ENCODE results near the gene MCCD1.
A peak's percentile ranks its signal among the peaks of the same experiment; 100 is the strongest.

MCCD1 gene

DNA sequence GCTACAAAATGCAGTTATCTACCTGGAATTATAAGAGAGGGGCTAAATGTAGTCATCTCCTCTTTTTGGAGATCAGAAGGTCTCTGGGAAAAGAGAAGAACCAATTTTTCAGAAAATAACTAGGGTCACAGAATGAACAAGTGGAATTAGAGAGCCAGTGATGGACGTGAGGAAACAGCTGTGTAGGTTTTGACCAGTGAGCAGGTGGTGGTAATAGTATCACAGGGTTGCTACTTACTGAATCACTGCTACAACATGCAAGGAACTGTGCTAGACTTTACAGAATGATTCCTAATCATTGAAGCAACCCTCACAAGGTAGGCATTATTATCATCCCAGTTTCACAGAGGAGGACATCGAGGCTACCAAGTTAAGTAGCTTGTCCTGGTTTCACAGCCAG is 15.9 kb downstream of the MCCD1 start:
- DNase-seq = no peak

GRCh38 chr6:31545291-31545690 is 16.5 kb downstream of the MCCD1 start:
- no peak for DNase-seq

GRCh38 chr6:31546339-31546957 is 17.7 kb downstream of the MCCD1 start, which contains the start of gene ATP6V1G2:
Gene ATP6V1G2 (minus strand): TSS chr6:31546608. CDS start chr6:31546559, 49 bp downstream.
- DNase-seq = peak; percentile 80 to 85

GRCh38 chr6:31546958-31547726 is 18.4 kb downstream of the MCCD1 start, which contains the start of gene NFKBIL1:
Gene NFKBIL1 (plus strand): TSS chr6:31547608. CDS start chr6:31547695, 87 bp downstream.
- peak; percentile 86 to 89 for DNase-seq

DNA sequence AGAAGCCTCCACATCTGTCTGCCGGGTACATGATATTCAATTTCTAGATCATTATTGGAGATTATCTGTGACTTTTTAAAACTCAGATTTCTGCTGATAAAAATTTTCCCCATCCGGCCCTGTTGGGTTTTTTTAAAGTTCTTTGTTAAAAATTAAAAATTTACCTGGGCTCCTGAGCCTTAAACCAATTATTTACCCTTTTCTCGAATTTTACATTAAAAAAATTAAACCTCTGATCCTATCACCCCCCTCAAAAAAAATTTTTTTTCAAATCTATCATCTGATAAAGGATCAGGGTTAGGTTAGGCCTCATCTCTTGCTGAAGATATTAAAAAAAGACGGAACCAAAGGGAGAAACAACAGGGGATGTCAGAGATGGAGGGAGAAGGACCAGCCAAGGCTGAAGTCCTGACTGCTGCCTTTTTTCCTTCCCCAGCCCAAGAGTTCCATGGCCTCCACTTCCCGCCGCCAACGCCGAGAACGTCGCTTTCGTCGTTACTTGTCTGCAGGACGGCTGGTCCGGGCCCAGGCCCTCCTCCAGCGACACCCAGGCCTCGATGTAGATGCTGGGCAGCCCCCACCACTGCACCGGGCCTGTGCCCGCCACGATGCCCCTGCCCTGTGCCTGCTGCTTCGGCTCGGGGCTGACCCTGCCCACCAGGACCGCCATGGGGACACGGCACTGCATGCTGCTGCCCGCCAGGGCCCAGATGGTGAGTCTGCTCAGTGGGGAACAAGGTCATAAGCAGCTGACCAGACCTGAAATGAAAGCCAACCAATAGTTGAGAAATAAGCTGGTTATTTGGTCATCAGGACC is 19.2 kb downstream of the MCCD1 start:
- no peak for DNase-seq

GRCh38 chr6:31548544-31548873 is 19.7 kb downstream of the MCCD1 start:
- DNase-seq = no peak

GRCh38 chr6:31551371-31551770 is 22.6 kb downstream of the MCCD1 start:
- peak; percentile 67 to 70 for DNase-seq

- no peak for DNase-seq
These were observed 27.5 kb downstream of the MCCD1 start for GRCh38 chr6:31556307-31556706.

GRCh38 chr6:31557443-31558317 is 28.9 kb downstream of the MCCD1 start:
- no peak for DNase-seq

DNA sequence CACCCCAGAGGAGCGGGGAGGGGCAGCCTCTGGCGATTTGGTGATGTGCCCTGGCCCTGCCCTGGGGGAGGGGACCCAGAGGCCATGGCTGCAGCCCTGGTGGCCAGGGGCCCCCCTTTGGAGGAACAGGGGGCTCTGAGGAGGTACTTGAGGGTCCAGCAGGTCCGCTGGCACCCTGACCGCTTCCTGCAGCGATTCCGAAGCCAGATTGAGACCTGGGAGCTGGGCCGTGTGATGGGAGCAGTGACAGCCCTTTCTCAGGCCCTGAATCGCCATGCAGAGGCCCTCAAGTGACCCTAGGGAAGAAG is 29.5 kb downstream of the MCCD1 start:
- DNase-seq = no peak

GRCh38 chr6:31558631-31559500 is 30.1 kb downstream of the MCCD1 start:
- DNase-seq = peak; percentile 72 to 81

GRCh38 chr6:31559606-31559957 is 30.8 kb downstream of the MCCD1 start:
- DNase-seq = no peak

DNA sequence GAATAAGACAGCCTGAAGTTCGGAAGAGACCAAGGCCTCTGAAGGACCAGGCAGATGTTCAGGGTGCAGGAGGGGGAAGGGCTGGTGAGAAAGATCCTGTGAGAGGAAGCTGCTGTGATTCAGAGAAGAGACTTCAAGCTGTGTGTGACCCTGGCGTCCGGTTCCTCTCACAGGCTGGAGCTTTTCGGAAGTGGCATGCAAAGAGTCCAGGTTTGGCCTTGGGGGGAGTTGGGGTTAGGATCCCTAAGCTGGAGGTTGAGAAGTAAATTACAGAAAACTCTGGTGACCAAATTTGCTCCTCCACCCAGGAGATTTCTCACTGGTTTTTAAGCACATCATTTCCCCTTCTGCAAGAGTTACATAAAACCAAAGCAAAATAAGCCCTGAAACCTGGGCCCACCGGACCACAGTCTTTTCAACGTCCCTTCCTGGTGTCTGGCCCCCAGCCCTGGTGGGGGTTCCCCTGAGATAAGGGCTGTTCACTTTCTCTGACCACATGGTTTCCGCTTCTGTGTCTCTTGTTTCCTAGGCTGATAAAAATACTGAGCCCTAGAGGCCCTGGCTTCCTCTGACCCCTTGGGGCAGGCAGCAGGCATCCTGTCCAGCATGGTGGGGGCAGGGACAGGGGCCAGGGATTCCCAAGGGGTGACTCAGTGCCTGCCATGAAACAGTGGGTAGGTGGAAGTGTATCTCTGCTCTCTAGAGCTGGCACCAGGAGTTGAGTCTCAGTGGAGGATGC is 31.4 kb downstream of the MCCD1 start:
- DNase-seq = peak; percentile 44 to 57

GRCh38 chr6:31560697-31561058 is 31.9 kb downstream of the MCCD1 start:
- no peak for DNase-seq

GRCh38 chr6:31567531-31568370 is 39.0 kb downstream of the MCCD1 start:
- DNase-seq = no peak

DNA sequence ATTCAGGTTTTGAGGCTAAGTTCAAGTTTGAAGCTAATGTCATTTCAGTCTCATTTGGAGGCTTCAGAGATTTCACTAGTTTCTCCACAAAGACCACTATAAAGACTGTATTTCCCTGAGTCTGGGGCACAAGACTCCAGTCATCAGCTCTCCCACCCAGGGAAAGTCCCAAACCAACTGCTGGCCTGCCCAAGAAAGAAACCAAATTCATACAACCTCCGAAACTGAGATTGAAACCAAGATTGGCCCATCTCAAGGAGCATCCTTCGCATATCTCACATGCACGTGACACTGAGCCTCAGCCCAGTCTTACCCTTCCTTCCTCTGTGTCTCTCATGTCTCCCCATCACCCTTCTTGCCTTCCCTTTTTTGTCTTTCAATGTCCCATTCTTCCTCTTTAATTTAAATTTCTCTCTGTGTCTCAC is 39.8 kb downstream of the MCCD1 start:
- peak; percentile 68 to 71 for DNase-seq

DNA sequence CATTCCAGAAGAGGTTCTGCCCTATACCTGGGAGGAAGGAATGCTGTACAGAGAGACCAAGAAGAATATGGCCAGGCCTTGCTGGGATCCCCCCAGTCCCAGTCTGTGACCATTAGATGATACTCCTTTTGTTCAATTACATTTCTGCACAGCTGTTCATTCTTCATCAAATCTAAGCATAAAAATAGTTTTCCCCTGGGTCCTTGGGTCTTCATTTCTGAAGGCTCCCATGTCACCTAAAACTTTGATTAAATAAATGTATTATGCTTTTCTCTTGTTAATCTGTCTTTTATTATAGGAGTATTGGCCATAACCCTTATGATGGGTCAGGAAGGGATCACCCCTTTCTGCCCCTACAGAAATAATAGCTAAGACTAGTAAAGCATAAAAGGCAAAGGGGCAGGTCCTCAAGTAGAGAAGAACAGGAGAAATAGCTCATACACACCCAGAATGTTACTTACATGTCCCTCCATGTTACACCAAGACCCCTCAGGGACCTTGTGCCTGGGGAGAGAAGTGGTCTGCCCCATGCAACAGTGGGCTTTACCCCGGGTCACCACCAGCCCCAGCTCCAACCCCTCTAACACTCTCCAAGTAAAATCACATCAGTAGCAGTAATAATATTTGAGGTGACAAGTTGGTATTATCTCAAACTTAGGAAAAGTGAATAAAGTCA is 41.2 kb downstream of the MCCD1 start:
- no peak for DNase-seq

DNA sequence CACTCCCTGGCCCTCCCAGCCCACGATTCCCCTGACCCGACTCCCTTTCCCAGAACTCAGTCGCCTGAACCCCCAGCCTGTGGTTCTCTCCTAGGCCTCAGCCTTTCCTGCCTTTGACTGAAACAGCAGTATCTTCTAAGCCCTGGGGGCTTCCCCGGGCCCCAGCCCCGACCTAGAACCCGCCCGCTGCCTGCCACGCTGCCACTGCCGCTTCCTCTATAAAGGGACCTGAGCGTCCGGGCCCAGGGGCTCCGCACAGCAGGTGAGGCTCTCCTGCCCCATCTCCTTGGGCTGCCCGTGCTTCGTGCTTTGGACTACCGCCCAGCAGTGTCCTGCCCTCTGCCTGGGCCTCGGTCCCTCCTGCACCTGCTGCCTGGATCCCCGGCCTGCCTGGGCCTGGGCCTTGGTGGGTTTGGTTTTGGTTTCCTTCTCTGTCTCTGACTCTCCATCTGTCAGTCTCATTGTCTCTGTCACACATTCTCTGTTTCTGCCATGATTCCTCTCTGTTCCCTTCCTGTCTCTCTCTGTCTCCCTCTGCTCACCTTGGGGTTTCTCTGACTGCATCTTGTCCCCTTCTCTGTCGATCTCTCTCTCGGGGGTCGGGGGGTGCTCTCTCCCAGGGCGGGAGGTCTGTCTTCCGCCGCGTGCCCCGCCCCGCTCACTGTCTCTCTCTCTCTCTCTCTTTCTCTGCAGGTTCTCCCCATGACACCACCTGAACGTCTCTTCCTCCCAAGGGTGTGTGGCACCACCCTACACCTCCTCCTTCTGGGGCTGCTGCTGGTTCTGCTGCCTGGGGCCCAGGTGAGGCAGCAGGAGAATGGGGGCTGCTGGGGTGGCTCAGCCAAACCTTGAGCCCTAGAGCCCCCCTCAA is 43.5 kb downstream of the MCCD1 start, which contains the start of gene LTA:
LTA (plus strand) TSS at position 249 of the 871 bp plus-strand sequence; CDS start at position 703, 454 bp downstream.
- DNase-seq = peak; percentile 69 to 82
